Glomerular visceral epithelial cell (primary cell): ENCODE results near the gene ATP8B1.

Source experiments
- DNase-seq: peaks from one replicate; pipeline ENCODE4 v3.0.0-alpha.2; 2016; ENCODE audit errors: extremely low spot score

The ATP8B1 gene

GRCh38 chr18:57792631-57793301 is 10.3 kb downstream of the ATP8B1 start:
- DNase-seq: no peak

GRCh38 chr18:57791911-57792310 is 11.2 kb downstream of the ATP8B1 start:
- no peak for DNase-seq

GRCh38 chr18:57791192-57791591 is 11.9 kb downstream of the ATP8B1 start:
- no peak for DNase-seq

GRCh38 chr18:57790316-57790715 is 12.8 kb downstream of the ATP8B1 start:
- no peak for DNase-seq

DNA sequence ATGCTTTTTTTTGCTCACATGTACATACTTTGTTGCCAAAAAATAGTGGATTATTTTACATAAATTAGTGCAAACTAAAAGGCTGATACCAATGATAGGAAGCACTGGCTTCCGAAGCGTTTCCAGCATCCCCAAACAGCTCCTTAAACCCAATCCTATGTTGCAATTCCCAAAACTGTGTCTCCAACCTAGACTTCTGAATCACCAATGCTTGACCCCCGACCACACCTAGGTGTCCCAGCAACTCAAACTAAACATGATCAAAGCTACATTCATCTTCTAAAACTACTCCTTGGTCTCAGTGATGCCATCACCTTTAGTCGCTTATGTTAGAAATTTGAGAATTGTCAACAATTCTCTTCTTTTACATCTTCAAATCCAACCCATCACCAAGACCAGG is 13.4 kb downstream of the ATP8B1 start:
- DNase-seq: no peak

- no peak for DNase-seq
Measured at GRCh38 chr18:57789090-57789489, 14.0 kb downstream of the ATP8B1 start.

DNA sequence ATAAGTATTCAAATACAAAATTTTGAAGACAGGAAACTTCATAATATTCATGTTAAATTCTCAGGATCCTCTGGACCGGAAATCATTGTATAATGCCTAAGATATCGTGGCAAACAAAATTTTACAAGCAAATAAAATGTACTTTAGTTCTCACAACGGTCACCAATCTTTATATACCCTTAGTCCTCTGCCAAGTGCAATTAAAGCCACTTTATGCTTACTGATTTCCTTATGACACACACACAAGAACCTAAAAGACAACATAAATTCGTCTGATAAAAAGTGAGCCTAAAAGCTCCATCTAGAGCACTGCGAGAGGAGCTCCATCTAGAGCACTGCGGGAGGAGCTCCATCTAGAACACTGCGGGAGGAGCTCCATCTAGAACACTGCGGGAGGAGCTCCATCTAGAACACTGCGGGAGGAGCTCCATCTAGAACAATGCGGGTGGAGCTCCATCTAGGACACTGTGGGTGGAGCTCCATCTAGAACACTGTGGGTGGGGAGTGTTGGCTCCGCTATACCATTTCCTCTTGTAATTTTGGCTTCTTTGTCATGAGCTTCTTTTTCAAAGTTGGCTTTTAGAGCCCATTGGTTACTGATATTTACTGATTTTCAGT is 15.9 kb downstream of the ATP8B1 start:
- no peak for DNase-seq

GRCh38 chr18:57785751-57786437 is 17.2 kb downstream of the ATP8B1 start:
- no peak for DNase-seq

GRCh38 chr18:57784801-57785114 is 18.4 kb downstream of the ATP8B1 start:
- no peak for DNase-seq

DNA sequence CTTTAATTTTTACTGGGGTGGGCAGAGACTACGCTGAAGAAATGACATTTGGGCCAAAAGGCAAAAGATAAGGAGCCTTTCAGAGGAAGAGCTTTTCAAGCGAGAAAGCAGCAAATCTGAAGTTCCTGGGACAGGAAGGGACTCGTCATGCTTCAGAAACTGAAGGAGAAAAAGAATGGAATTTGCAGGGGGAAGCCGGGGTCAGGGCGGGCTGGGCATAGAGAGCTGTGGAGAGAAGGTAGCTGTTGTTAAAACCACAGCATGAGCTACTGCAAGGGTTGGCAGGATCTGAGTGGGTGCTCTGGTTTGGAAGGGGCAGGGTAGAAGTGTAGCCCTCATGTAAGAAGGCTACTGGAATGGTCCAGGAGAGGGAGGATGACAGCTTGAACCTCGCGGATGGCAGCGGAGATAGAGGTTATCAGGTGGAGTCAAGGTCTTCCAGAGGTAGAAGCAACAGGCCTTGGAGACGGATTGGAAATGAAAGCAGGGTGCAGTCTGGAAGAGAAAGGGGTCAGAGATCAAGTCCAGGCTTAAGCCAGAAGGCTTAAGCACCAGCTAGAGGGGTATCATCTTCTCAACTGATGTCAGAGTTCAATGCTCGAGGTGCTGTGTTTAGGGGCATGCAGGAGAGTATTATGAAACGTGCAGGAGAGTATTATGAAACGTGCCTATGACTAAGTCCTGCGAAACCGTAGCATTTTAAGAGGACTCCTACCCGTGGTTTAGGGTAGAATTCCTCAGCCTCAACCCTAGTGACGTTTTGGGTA is 18.9 kb downstream of the ATP8B1 start:
- peak; percentile 84 for DNase-seq

DNA sequence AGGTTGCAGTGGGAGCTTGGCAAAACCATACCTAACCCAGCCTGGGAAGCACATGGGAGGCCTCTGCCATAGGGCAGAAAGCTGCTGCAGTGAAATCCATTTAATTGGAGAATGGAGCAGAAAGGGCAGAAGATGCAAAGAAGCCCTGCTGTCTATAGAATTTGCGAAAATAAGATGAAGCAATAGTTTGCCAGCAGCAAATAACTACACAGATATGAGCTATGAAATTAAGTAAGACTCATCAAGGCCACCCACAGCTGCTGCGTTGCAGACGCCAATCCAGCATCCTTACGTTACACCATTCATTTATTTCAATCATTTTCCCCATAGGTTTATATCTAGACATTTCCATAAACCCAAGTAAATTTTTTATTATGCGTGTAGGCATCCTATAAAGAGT is 21.1 kb downstream of the ATP8B1 start:
- DNase-seq: no peak

DNA sequence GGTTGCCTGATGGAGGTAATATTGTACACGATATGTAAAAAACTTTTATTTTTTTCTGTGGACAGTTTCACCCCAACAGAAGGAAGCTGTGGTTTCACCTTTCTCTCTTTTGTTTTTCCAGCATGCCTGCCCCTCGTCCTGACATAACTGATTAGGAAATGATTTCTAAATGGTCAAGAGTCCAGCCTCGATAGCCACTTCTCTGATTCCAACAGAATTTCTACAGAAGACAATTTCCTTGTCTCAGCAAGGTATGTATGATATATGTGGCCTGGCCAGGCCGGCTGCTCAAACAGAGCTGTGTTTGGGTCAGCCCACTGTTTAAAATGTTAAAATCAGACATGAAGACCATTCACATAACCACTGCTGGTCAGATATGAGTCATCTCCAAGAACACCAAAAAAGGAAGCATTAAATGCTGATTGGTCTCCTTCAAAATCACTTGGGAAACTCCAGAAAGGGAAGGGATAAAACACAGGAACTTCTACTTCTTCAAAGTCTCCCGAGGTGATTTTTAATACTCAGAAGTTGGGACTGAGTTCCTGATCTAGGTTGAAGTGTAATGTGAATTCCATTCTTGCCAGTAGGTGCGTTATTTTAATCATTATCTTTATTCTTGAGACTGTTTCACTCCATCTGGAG is 22.3 kb downstream of the ATP8B1 start:
- peak; percentile 83 for DNase-seq

DNA sequence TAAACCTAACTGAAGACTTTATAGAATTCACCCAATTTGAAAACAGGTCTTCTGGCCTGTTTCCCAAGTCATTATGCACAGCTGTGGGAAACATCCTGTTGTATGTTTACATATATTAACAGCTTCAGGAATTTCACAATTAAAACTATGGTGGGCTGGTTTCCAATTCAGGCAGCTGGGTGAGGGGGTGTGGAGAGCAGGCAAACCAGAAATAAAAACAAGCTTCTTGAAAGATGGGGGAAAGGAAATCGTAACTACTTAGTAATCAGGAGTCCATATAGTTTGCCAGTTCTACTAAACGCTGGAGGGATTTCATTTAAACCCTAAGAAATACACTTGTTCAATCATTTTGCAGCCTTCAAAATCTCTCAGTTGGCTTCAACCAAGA is 22.8 kb downstream of the ATP8B1 start:
- DNase-seq: peak; percentile 48

DNA sequence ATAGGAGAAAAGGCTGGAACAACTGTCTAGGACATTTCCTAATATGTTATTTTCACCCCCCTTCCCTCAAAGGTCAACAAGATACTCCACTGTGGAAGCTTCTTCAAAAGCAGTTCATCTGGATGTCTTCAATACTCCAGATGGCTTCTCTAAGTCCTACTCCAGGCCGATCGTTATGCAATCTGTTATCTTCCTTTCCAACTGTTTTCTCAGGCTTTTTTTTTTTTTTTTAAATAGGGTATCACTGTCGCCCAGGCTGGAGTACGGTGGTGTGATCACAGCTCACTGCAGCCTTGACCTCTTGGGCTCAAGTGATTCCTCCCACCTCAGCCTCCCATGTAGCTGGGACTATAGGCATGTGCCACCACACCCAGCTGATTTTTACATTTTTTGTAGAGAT is 26.3 kb downstream of the ATP8B1 start:
- no peak for DNase-seq

DNA sequence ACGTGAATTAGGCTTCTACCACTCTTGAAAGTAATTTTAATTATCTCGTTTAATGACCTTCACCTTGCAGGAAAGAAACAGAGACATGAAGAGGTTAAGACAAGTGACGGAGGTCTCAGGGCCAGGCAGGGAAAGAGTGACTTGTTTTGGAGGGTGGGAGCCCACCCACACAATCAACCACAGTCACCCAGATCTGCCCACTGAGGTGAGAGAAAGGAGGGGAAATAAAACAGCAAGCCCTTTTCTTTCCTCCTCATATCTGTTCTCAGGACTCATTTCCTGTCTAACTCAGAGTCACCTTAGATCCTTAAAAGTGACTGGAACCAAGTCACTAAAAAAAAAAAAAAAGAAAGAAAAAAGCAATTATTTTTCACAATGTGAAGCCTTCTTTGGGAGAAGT is 26.8 kb downstream of the ATP8B1 start:
- DNase-seq: no peak

GRCh38 chr18:57775937-57776336 is 27.2 kb downstream of the ATP8B1 start:
- no peak for DNase-seq

DNA sequence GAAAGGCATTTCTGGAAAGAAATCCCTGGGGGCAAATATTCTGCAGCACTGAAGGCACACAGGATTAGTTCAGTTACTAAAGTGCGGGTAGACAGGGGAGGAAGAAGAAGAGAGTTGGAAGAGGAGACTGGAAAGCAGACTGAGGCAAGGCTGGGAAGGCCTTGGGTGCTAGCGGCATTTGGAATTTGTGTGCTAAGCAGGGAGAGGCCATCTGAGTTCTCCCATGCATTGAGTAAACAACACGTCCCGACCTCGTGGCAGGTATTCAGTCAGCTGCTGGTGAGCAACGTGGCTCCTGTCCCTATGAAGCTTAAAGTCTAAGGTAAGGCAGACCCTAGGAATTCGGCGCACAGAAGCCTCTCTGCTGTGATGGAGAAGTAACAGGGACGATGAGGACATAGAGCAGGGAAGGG is 30.7 kb downstream of the ATP8B1 start:
- DNase-seq: no peak

- no peak for DNase-seq
Measured at GRCh38 chr18:57771626-57772025, 31.5 kb downstream of the ATP8B1 start.

GRCh38 chr18:57771193-57771592 is 31.9 kb downstream of the ATP8B1 start:
- no peak for DNase-seq

- no peak for DNase-seq
Measured at GRCh38 chr18:57768537-57769326, 34.4 kb downstream of the ATP8B1 start.
